Cardiac muscle cell (in vitro differentiated cells and primary cell): ENCODE results near the gene PCDH9. TPM values are rescaled to one million over a fixed set of nuclear protein-coding genes. Genes with fewer than 3 reads are reported as not detected.
"Not testable (repeated sequence)": the region's sequence is repeated elsewhere in the genome, so short reads cannot be mapped to it uniquely, and the experiment has no call there.

ENCODE experiments used
- DNase-seq, 2 donors: peaks; one replicate each; pipeline versions ENCODE4 v3.0.0 to v3.0.0-alpha.2; 2010 to 2017; ENCODE audit warnings: low read depth in 1 of 2, low spot score in 1 of 2
- H3K27ac ChIP-seq: fragments of 200-600 bp; sonication (generic); 2 replicates; pipeline ENCODE4 v1.5.1; 2016
- H3K27me3 ChIP-seq: fragments of 200-600 bp; sonication (generic); 2 replicates; pipeline ENCODE4 v1.6.0; 2016; ENCODE audit warnings: control low read depth
- H3K36me3 ChIP-seq: fragments of 200-600 bp; sonication (generic); 2 replicates; pipeline ENCODE4 v1.5.1; 2016; ENCODE audit warnings: control low read depth
- H3K4me1 ChIP-seq: fragments of 200-600 bp; sonication (generic); 2 replicates; pipeline ENCODE4 v1.8.1; 2017; ENCODE audit warnings: low read depth, mild to moderate bottlenecking, mixed run types
- H3K4me3 ChIP-seq: fragments of 200-600 bp; sonication (generic); 2 replicates; pipeline ENCODE4 v1.5.1; 2016; ENCODE audit warnings: mild to moderate bottlenecking
- H3K9me3 ChIP-seq: fragments of 200-600 bp; sonication (generic); 2 replicates; pipeline ENCODE4 v1.5.1; 2017; ENCODE audit warnings: low read depth, mild to moderate bottlenecking, control low read depth
- polyA plus RNA-seq: library from polyadenylated mRNA; unstranded; fragments of >200 nt; fragmentation: Nextera tagmentation; extraction: Ambion mirVana; gene quantifications from 2 replicates; pipeline ENCODE4 v1.2.1, GENCODE V29; 2016
- total RNA-seq: library from RNA; depleted of rRNA; stranded (reverse); fragments of >200 nt; gene quantifications from 2 replicates; pipeline ENCODE4 v1.2.3, GENCODE V29; 2016
- TF ChIP-seq, protein P1 (sequence below): IDR thresholded peaks from 2 replicates; pipeline ENCODE4 v1.5.1; 2012; ENCODE audit warnings: low read depth, mild to moderate bottlenecking, low read length

Gene PCDH9
- total and polyA plus RNA-seq, 2 experiments from 2014 or later, result 1.6 to 2.3 TPM

DNA sequence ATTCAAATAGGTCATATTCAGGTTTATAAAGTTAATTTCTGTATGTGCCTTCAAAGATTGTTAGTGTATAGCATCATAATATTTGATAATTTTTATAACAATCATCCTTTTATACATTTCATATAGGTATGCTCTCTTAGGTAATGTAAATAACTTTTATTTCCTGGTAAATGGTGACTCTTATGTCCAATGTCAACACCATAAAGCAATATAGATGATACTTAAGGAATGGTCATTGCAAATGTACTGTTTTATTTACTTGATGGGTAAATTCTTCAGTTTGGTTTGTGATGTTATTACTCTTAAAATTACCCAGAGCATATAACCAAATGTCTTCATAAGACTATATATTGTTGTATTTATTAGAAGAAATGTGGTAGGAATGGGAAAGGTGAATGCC is 928.7 kb downstream of the PCDH9 start:
- no peak for DNase-seq
- H3K9me3 ChIP-seq, result no peaks in the 10 kb centered on the region
- no peak overlapping the region for H3K4me3 ChIP-seq
- no peaks in the 10 kb centered on the region for H3K27me3 ChIP-seq
- TF ChIP-seq, protein P1, sequence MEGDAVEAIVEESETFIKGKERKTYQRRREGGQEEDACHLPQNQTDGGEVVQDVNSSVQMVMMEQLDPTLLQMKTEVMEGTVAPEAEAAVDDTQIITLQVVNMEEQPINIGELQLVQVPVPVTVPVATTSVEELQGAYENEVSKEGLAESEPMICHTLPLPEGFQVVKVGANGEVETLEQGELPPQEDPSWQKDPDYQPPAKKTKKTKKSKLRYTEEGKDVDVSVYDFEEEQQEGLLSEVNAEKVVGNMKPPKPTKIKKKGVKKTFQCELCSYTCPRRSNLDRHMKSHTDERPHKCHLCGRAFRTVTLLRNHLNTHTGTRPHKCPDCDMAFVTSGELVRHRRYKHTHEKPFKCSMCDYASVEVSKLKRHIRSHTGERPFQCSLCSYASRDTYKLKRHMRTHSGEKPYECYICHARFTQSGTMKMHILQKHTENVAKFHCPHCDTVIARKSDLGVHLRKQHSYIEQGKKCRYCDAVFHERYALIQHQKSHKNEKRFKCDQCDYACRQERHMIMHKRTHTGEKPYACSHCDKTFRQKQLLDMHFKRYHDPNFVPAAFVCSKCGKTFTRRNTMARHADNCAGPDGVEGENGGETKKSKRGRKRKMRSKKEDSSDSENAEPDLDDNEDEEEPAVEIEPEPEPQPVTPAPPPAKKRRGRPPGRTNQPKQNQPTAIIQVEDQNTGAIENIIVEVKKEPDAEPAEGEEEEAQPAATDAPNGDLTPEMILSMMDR, result no peak
- no peaks in the 10 kb centered on the region for H3K4me1 ChIP-seq
- H3K27ac ChIP-seq, result no peak overlapping the region
- H3K36me3 ChIP-seq, result no peaks in the 10 kb centered on the region

DNA sequence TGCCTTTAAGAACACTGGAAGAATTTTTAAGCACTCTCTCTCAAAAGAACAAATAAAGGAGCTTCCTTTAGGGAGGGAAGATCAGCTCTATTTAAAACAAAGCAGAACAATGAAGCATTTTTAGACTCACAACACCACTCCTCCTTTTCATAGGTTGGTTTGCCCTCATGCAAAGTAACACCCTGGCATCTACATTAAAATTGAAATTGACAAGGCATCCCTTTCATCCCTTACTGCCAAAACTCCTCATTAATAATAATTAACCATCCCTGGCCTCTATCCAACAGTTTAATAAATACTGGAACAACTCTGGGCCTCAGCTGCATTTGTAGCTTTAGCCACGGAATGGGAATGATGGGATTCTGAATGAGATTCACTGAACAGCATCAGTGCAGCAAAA is 929.1 kb downstream of the PCDH9 start:
- no peak for DNase-seq
- TF ChIP-seq, protein P1, result no peak

GRCh38 chr13:66296875-66297274 is 933.3 kb downstream of the PCDH9 start:
- no peaks in the 10 kb centered on the region for H3K9me3 ChIP-seq
- DNase-seq, result no peak

More for the DNA sequence above, 929.1 kb downstream of the PCDH9 start:
- Histone ChIP-seq H3K4me3 (no peak overlapping the region), H3K27me3 (no peaks in the 10 kb centered on the region), H3K9me3 (no peaks in the 10 kb centered on the region), H3K4me1 (no peaks in the 10 kb centered on the region), H3K36me3 (no peaks in the 10 kb centered on the region), H3K27ac (no peak overlapping the region)

DNA sequence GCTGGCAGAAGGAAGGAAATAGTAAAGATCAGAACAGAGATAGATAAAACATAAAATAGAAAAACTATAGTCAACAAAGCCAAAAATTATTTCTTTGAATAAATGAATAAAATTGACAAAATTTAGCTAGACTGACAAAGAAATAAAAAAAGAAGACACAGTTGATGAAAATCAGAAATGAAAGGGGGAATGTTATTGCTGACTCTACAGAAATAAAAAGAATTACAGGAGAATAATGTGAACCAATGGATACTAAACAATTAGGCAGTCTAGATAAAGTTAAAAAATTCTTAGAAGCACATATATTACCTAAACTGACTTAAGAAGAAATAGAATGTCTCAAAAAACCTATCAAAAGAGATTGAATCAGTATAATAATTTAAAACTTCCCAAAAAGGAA is 933.8 kb downstream of the PCDH9 start:
- Histone ChIP-seq H3K4me3 (no peak overlapping the region), H3K27ac (no peak overlapping the region), H3K9me3 (no peaks in the 10 kb centered on the region), H3K27me3 (no peaks in the 10 kb centered on the region), H3K36me3 (no peaks in the 10 kb centered on the region), H3K4me1 (no peaks in the 10 kb centered on the region)
- TF ChIP-seq, protein P1, result no peak
- DNase-seq, result no peak

More at GRCh38 chr13:66296875-66297274, 933.3 kb downstream of the PCDH9 start:
- H3K27ac ChIP-seq, result no peak overlapping the region
- no peaks in the 10 kb centered on the region for H3K4me1 ChIP-seq
- no peaks in the 10 kb centered on the region for H3K27me3 ChIP-seq
- TF ChIP-seq, protein P1, result no peak
- no peaks in the 10 kb centered on the region for H3K36me3 ChIP-seq
- no peak overlapping the region for H3K4me3 ChIP-seq

DNA sequence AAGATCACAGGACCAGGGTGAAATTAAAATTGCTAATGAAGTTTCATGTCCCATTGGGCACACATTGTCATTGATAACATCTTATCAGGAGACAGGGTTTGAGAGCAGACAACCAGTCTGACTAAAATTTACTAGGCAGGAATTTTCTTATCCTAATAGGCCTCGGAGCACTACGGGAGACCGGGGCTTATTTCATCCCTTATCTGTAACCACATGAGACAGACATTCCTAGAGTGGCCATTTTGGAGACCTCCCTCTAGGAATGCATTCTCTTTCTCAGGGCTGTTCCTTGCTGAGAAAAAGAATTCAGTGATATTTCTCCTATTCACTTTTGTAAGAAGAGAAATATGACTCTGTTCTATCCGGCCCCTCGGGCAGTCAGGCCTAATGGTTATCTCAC is 943.3 kb downstream of the PCDH9 start:
- not testable (repeated sequence) for H3K27ac ChIP-seq, DNase-seq, H3K4me3 ChIP-seq, H3K9me3 ChIP-seq, H3K4me1 ChIP-seq, H3K36me3 ChIP-seq, H3K27me3 ChIP-seq

DNA sequence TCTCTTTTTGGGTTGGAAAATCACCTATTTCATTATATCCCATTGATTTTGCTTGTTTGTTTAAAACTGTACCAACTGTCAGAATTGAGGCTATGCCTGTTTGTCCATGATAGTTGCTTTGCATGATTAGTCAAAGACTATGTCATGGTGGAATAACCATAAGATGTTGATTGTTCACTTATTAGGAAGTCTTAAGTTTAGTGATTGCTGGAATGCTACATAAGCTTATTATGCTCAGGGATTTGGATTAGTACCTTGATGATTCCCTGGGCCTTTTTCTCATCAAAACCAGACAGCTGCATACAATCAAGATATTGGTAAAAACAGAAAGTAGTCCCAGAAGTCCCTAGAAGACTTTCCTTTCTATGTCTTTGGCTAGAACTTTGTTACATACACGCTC is 954.7 kb downstream of the PCDH9 start:
- Histone ChIP-seq H3K9me3 (no peaks in the 10 kb centered on the region), H3K4me3 (no peak overlapping the region), H3K27ac (no peak overlapping the region), H3K4me1 (no peaks in the 10 kb centered on the region), H3K36me3 (no peaks in the 10 kb centered on the region), H3K27me3 (no peaks in the 10 kb centered on the region)
- TF ChIP-seq, protein P1, result no peak
- no peak for DNase-seq
